ENCODE results near the gene CALU. TPM values are rescaled to one million over a fixed set of nuclear protein-coding genes. Genes with fewer than 3 reads are reported as not detected.

CALU gene
- polyA plus RNA-seq, 1 donor (not counting 4 experiments of a cell fraction or from before 2014, with no cell fraction given): 155 TPM

GRCh38 chr7:128775744-128776474 is 36.8 kb downstream of the CALU start, which contains the start of gene OPN1SW:
OPN1SW (minus strand) TSS chr7:128775794; CDS start chr7:128775781, 13 bp downstream.
- Histone ChIP-seq H3K4me1 (ENCODE audit: control insufficient read depth, extremely low read depth, insufficient read depth, low read length) (no peaks in the 10 kb centered on the region), H2AFZ (ENCODE audit: control insufficient read depth, low read length) (no peak within 1 kb of the TSS), H3K27ac (ENCODE audit: control insufficient read depth, insufficient read depth, low read length) (no peak within 1 kb of the TSS), H3K79me2 (ENCODE audit: control insufficient read depth, insufficient read depth, low read length) (no peaks in the 10 kb centered on the region), H4K20me1 (ENCODE audit: control insufficient read depth, extremely low read depth, insufficient read depth, low read length) (no peaks in the 10 kb centered on the region), H3K27me3 (ENCODE audit: control insufficient read depth, extremely low read depth, insufficient read depth, low read length) (no peaks in the 10 kb centered on the region), H3K36me3 (ENCODE audit: control insufficient read depth in 2 of 2, extremely low read depth in 1 of 2, insufficient read depth in 2 of 2, low read length in 2 of 2) (peaks cover 4% of the 10 kb centered on the region in 2 experiments), H3K9ac (ENCODE audit: control insufficient read depth, extremely low read depth, insufficient read depth, low read length) (no peak within 1 kb of the TSS), H3K4me3 (ENCODE audit: control insufficient read depth in 2 of 3, extremely low read depth in 1 of 3, insufficient read depth in 2 of 3, low read depth in 1 of 3, low read length in 3 of 3) (no peak within 1 kb of the TSS), H3K9me1 (ENCODE audit: control insufficient read depth, extremely low read depth, insufficient read depth, low read length) (no peaks in the 10 kb centered on the region), H3K4me2 (ENCODE audit: control insufficient read depth, extremely low read depth, insufficient read depth, low read depth, low read length) (no peak within 1 kb of the TSS), H3K9me3 (ENCODE audit: control insufficient read depth, low read depth, low read length) (no peaks in the 10 kb centered on the region)
- FAIRE-seq: no peak
- dilution Hi-C loops (cut with MboI; ENCODE audit: extremely low pct_ligation_motif_present, low sequenced_read_pairs): no loop called here
- DNase-seq (ENCODE audit: low read depth, low spot score): no peak
- TF ChIP-seq EZH2 (IDR thresholded peaks at IDR 0.05; ENCODE audit: low read length) (no peak), CTCF (optimal IDR thresholded peaks at IDR 0.05 in 1 of 3, IDR thresholded peaks at IDR 0.05 in 1 of 3, conservative IDR thresholded peaks at IDR 0.05 in 1 of 3; ENCODE audit: extremely low read depth in 1 of 3, insufficient read depth in 2 of 3, low read length in 3 of 3) (no peak)

- no peak for FAIRE-seq
- dilution Hi-C loops (cut with MboI; ENCODE audit: extremely low pct_ligation_motif_present, low sequenced_read_pairs): no loop called here
- H3K4me2 ChIP-seq (ENCODE audit: control insufficient read depth, extremely low read depth, insufficient read depth, low read depth, low read length): no peak overlapping the region
These were observed 38.3 kb downstream of the CALU start for GRCh38 chr7:128777156-128778123.

More at GRCh38 chr7:128777156-128778123, 38.3 kb downstream of the CALU start:
- Histone ChIP-seq H3K27me3 (ENCODE audit: control insufficient read depth, extremely low read depth, insufficient read depth, low read length) (no peaks in the 10 kb centered on the region), H2AFZ (ENCODE audit: control insufficient read depth, low read length) (no peak overlapping the region), H3K4me1 (ENCODE audit: control insufficient read depth, extremely low read depth, insufficient read depth, low read length) (no peaks in the 10 kb centered on the region), H3K27ac (ENCODE audit: control insufficient read depth, insufficient read depth, low read length) (no peak overlapping the region), H3K9me1 (ENCODE audit: control insufficient read depth, extremely low read depth, insufficient read depth, low read length) (no peaks in the 10 kb centered on the region), H3K4me3 (ENCODE audit: control insufficient read depth in 2 of 3, extremely low read depth in 1 of 3, insufficient read depth in 2 of 3, low read depth in 1 of 3, low read length in 3 of 3) (no peak overlapping the region), H3K36me3 (ENCODE audit: control insufficient read depth in 2 of 2, extremely low read depth in 1 of 2, insufficient read depth in 2 of 2, low read length in 2 of 2) (peaks cover 2 to 4% of the 10 kb centered on the region in 2 experiments), H3K79me2 (ENCODE audit: control insufficient read depth, insufficient read depth, low read length) (no peaks in the 10 kb centered on the region), H3K9me3 (ENCODE audit: control insufficient read depth, low read depth, low read length) (no peaks in the 10 kb centered on the region), H4K20me1 (ENCODE audit: control insufficient read depth, extremely low read depth, insufficient read depth, low read length) (no peaks in the 10 kb centered on the region), H3K9ac (ENCODE audit: control insufficient read depth, extremely low read depth, insufficient read depth, low read length) (no peak overlapping the region)
- TF ChIP-seq CTCF (optimal IDR thresholded peaks at IDR 0.05 in 1 of 3, IDR thresholded peaks at IDR 0.05 in 1 of 3, conservative IDR thresholded peaks at IDR 0.05 in 1 of 3; ENCODE audit: extremely low read depth in 1 of 3, insufficient read depth in 2 of 3, low read length in 3 of 3): no peak
- TF ChIP-seq EZH2 (IDR thresholded peaks at IDR 0.05; ENCODE audit: low read length): no peak
- no peak for DNase-seq (ENCODE audit: low read depth, low spot score)

All from keratinocyte (primary cell).